Measurements from ENCODE around the gene TRIM8.

The TRIM8 gene

GRCh38 chr10:102634686-102635085 lies 9.6 kb upstream of the TRIM8 start:
- FAIRE-seq = no peak

GRCh38 chr10:102635377-102635776 lies 8.9 kb upstream of the TRIM8 start:
- FAIRE-seq = no peak

GRCh38 chr10:102639537-102639936 lies 4.7 kb upstream of the TRIM8 start:
- FAIRE-seq = no peak

GRCh38 chr10:102641402-102641801 lies 2.9 kb upstream of the TRIM8 start:
- FAIRE-seq = no peak

- peak; percentile 96 for FAIRE-seq
These were observed 2.2 kb upstream of the TRIM8 start for GRCh38 chr10:102641880-102642735.

- FAIRE-seq = no peak
These were observed 1.4 kb upstream of the TRIM8 start for GRCh38 chr10:102642736-102643335.

- no peak for FAIRE-seq
These were observed 778 bp upstream of the TRIM8 start for GRCh38 chr10:102643336-102644065.

GRCh38 chr10:102644646-102645387 lies 538 bp downstream of the TRIM8 start:
- FAIRE-seq = no peak

- no peak for FAIRE-seq
These were observed 1.1 kb downstream of the TRIM8 start for GRCh38 chr10:102645388-102645740.

GRCh38 chr10:102645741-102646609 lies 1.7 kb downstream of the TRIM8 start:
- FAIRE-seq = no peak

GRCh38 chr10:102646610-102647442 lies 2.5 kb downstream of the TRIM8 start:
- no peak for FAIRE-seq

- FAIRE-seq = no peak
These were observed 3.4 kb downstream of the TRIM8 start for GRCh38 chr10:102647443-102648268.

- no peak for FAIRE-seq
These were observed 4.1 kb downstream of the TRIM8 start for GRCh38 chr10:102648269-102648888.

- FAIRE-seq = no peak
These were observed 4.9 kb downstream of the TRIM8 start for GRCh38 chr10:102648889-102649796.

GRCh38 chr10:102649797-102650654 lies 5.7 kb downstream of the TRIM8 start:
- FAIRE-seq = no peak

GRCh38 chr10:102650655-102651454 lies 6.6 kb downstream of the TRIM8 start:
- FAIRE-seq = no peak

Data from A204.1 (cell line).